SK-N-SH treated with all-trans-retinoic acid at 6 μM for 48 hours (cell line): ENCODE data around the gene GBE1.
"Not testable (repeated sequence)": the region's sequence is repeated elsewhere in the genome, so short reads cannot be mapped to it uniquely, and the experiment has no call there.

Experiments used
- ATAC-seq: fragments of 200-7000 bp; cut with Tn5 transposase; 3 replicates; pipeline ENCODE4 v1.9.1; 2020; ENCODE audit warnings: mild to moderate bottlenecking, moderate library complexity
- BACH2 ChIP-seq: fragments of 250-450 bp; sonication (Bioruptor Pico); IDR thresholded peaks from 2 replicates; pipeline ENCODE4 v1.9.0; 2021; ENCODE audit warnings: mild to moderate bottlenecking, borderline replicate concordance
- CREB5 ChIP-seq: fragments of 250-450 bp; sonication (Bioruptor Pico); IDR thresholded peaks from 2 replicates; pipeline ENCODE4 v1.5.1; 2020; ENCODE audit warnings: low read depth, mild to moderate bottlenecking, moderate library complexity
- CSDC2 ChIP-seq: fragments of 250-450 bp; sonication (Bioruptor Pico); IDR thresholded peaks from 2 replicates; pipeline ENCODE4 v1.5.0; 2020; ENCODE audit warnings: mild to moderate bottlenecking, moderate library complexity
- CSRNP3 ChIP-seq: fragments of 250-450 bp; sonication (Bioruptor Pico); IDR thresholded peaks from 2 replicates; pipeline ENCODE4 v1.5.1; 2021; ENCODE audit warnings: mild to moderate bottlenecking, moderate library complexity
- ESRRG ChIP-seq: fragments of 250-450 bp; sonication (Bioruptor Pico); IDR thresholded peaks from 2 replicates; pipeline ENCODE4 v1.6.1; 2021; ENCODE audit warnings: mild to moderate bottlenecking
- GLIS3 ChIP-seq: fragments of 250-450 bp; sonication (Bioruptor Pico); IDR thresholded peaks from 2 replicates; pipeline ENCODE4 v1.5.0; 2020; ENCODE audit warnings: mild to moderate bottlenecking, moderate library complexity
- ISL1 ChIP-seq: fragments of 250-450 bp; sonication (Bioruptor Pico); IDR thresholded peaks from 2 replicates; pipeline ENCODE4 v2.1.2; 2022; ENCODE audit warnings: mild to moderate bottlenecking, moderate library complexity
- OSR1 ChIP-seq: fragments of 250-450 bp; sonication (Bioruptor Pico); IDR thresholded peaks from 2 replicates; pipeline ENCODE4 v1.8.0; 2022; ENCODE audit warnings: moderate library complexity, mild to moderate bottlenecking, inconsistent platforms
- POU6F1 ChIP-seq: fragments of 250-450 bp; sonication (Bioruptor Pico); IDR thresholded peaks from 2 replicates; pipeline ENCODE4 v1.8.0; 2021; ENCODE audit warnings: low read depth, mild to moderate bottlenecking, moderate library complexity, borderline replicate concordance
- PPARA ChIP-seq: fragments of 250-450 bp; sonication (Bioruptor Pico); IDR thresholded peaks from 2 replicates; pipeline ENCODE4 v1.5.0; 2020; ENCODE audit warnings: mild to moderate bottlenecking, borderline replicate concordance
- RARB ChIP-seq: fragments of 250-450 bp; sonication (Bioruptor Pico); IDR thresholded peaks from 2 replicates; pipeline ENCODE4 v1.8.0; 2021; ENCODE audit warnings: mild to moderate bottlenecking, moderate library complexity
- SNAI2 ChIP-seq: fragments of 250-450 bp; sonication (Bioruptor Pico); IDR thresholded peaks from 2 replicates; pipeline ENCODE4 v1.5.0; 2020; ENCODE audit warnings: mild to moderate bottlenecking, moderate library complexity
- TCF4 ChIP-seq: fragments of 250-450 bp; sonication (Bioruptor Pico); IDR thresholded peaks from 2 replicates; pipeline ENCODE4 v1.8.0; 2021; ENCODE audit warnings: mild to moderate bottlenecking, moderate library complexity, borderline replicate concordance
- TOX ChIP-seq: fragments of 250-450 bp; sonication (Bioruptor Pico); IDR thresholded peaks from 2 replicates; pipeline ENCODE4 v1.8.0; 2021; ENCODE audit warnings: mild to moderate bottlenecking, moderate library complexity, borderline replicate concordance
- TSHZ2 ChIP-seq: fragments of 250-450 bp; sonication (Bioruptor Pico); IDR thresholded peaks from 2 replicates; pipeline ENCODE4 v1.5.0; 2020; ENCODE audit warnings: mild to moderate bottlenecking, moderate library complexity
- ZFP3 ChIP-seq: fragments of 250-450 bp; sonication (Bioruptor Pico); IDR thresholded peaks from 2 replicates; pipeline ENCODE4 v1.5.0; 2020; ENCODE audit warnings: mild to moderate bottlenecking, moderate library complexity
- ZFP30 ChIP-seq: fragments of 450-650 bp; formaldehyde crosslinking; IDR thresholded peaks from 2 replicates; pipeline ENCODE4 v1.5.0; 2022; ENCODE audit warnings: mild to moderate bottlenecking, moderate library complexity
- ZNF565 ChIP-seq: fragments of 450-650 bp; formaldehyde crosslinking; conservative IDR thresholded peaks from 2 replicates; pipeline ENCODE4 v1.5.0; 2020; ENCODE audit warnings: low read depth, mild to moderate bottlenecking, moderate library complexity
- ZNF70 ChIP-seq: fragments of 450-650 bp; formaldehyde crosslinking; IDR thresholded peaks from 2 replicates; pipeline ENCODE4 v1.5.0; 2020; ENCODE audit warnings: mild to moderate bottlenecking, moderate library complexity
- ZNF8 ChIP-seq: fragments of 450-650 bp; formaldehyde crosslinking; IDR thresholded peaks from 2 replicates; pipeline ENCODE4 v1.5.0; 2020; ENCODE audit warnings: mild to moderate bottlenecking, moderate library complexity
- TF ChIP-seq, protein P1 (sequence below): fragments of 250-450 bp; sonication (Bioruptor Pico); IDR thresholded peaks from 2 replicates; pipeline ENCODE4 v1.8.0; 2020; ENCODE audit warnings: mild to moderate bottlenecking, moderate library complexity, borderline replicate concordance

Gene GBE1

DNA sequence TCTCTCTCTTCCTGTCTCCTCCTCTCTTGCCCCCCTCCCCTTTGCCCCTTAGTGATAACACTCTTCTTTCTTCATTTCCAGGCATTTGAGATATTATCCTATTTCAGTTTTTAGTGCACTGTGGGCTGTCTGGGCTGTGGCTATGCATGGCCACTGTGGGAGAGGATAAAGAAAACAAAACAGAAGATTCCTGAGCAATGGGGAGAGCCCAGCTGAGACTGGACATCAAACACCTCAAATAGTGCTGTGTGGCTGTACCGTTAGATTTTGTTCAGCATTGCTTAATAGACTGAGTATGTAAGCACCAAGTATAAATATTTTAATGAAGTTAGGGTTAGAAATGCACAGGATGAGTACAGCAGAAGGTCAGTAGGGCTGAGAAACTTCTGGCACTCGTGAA, 7.9 kb upstream of the GBE1 start:
- no peak for TF ChIP-seq TCF4 (CRISPR knock-in tag)
- no peak for TF ChIP-seq CREB5 (CRISPR knock-in tag)
- TF ChIP-seq OSR1 (CRISPR knock-in tag): no peak
- no peak for TF ChIP-seq GLIS3 (CRISPR knock-in tag)
- TF ChIP-seq, all 23 proteins: peak for 0
- ATAC-seq: no peak

DNA sequence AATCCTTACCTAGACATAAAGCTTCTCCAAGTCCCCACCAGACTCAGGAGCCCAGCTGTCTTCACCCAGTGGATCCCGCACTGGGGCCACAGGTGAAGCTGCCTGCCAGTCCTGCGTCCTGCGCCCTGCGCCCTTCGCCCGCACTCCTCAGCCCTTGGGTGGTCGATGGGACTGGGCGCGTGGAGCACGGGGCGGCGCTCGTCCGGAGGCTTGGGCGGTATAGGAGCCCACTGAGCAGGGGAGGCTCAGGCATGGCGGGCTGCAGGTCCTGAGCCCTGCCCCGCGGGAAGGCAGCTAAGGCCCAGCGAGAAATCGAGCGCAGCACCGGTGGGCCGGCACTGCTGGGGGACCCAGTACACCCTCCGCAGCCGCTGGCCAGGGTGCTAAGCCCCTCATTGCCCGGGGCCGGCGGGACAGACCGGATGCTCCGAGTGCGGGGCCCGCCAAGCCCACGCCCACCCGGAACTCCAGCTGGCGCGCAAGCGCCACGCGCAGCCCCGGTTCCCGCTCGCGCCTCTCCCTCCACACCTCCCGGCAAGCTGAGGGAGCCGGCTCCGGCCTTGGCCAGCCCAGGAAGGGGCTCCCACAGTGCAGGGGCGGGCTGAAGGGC, 5.9 kb upstream of the GBE1 start:
- ATAC-seq: not testable (repeated sequence)

DNA sequence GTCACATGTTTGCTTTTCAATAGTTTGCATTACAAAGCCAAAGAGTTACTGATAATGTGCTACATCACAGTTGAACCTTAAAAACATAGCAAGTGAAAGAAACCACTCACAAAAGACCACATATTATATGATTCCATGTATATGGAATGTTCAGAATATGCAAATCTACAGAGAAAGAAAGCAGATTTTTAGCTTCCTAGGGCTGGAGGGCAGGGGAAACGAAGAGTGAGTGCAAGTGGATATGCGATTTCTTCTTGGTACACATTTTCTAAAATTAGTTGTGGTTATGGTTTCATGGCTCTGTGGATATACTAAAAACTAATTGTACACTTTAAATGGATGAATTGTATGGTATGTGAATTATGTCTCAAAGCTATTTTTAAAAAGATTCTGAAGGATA, 4.0 kb upstream of the GBE1 start:
- no peak for ATAC-seq
- TF ChIP-seq, protein P1, sequence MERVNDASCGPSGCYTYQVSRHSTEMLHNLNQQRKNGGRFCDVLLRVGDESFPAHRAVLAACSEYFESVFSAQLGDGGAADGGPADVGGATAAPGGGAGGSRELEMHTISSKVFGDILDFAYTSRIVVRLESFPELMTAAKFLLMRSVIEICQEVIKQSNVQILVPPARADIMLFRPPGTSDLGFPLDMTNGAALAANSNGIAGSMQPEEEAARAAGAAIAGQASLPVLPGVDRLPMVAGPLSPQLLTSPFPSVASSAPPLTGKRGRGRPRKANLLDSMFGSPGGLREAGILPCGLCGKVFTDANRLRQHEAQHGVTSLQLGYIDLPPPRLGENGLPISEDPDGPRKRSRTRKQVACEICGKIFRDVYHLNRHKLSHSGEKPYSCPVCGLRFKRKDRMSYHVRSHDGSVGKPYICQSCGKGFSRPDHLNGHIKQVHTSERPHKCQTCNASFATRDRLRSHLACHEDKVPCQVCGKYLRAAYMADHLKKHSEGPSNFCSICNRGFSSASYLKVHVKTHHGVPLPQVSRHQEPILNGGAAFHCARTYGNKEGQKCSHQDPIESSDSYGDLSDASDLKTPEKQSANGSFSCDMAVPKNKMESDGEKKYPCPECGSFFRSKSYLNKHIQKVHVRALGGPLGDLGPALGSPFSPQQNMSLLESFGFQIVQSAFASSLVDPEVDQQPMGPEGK (CRISPR knock-in tag): no peak
- no peak for TF ChIP-seq SNAI2 (CRISPR knock-in tag)
- no peak for TF ChIP-seq PPARA
- TF ChIP-seq GLIS3 (CRISPR knock-in tag): no peak
- no peak for TF ChIP-seq BACH2 (CRISPR knock-in tag)
- no peak for TF ChIP-seq TSHZ2 (CRISPR knock-in tag)
- TF ChIP-seq ZFP30 (CRISPR knock-in tag): no peak
- TF ChIP-seq ISL1 (CRISPR knock-in tag): no peak
- no peak for TF ChIP-seq TOX (CRISPR knock-in tag)
- no peak for TF ChIP-seq ZNF70 (CRISPR knock-in tag)
- no peak for TF ChIP-seq POU6F1 (CRISPR knock-in tag)

DNA sequence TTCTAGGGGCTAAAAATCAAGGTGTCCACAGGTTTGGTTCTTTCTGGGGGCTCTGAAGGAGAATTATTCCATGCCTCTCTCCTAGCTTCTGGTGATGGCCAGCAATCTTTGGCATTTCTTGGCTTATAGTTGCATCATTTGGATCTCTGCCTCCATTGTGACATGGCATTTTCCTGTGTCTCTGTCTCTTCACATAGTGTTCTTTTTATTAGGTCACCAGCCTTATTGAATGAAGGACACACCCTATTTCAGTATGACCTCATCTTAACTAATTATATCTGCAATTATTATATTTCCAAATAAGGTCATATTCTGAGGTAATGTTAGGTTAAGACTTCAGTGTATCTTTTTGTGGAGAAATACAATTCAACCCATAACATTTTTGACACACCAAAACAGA, 3.2 kb upstream of the GBE1 start:
- TF ChIP-seq TOX (CRISPR knock-in tag) (no peak), OSR1 (CRISPR knock-in tag) (no peak), BACH2 (CRISPR knock-in tag) (no peak), ZNF8 (CRISPR knock-in tag) (no peak), CSRNP3 (CRISPR knock-in tag) (no peak), ZFP3 (CRISPR knock-in tag) (no peak), ESRRG (no peak), TSHZ2 (CRISPR knock-in tag) (no peak), CSDC2 (CRISPR knock-in tag) (no peak), ZNF565 (no peak), RARB (no peak)
- no peak for ATAC-seq
